ENCODE results near the gene TRAPPC6A.

The TRAPPC6A gene

DNA sequence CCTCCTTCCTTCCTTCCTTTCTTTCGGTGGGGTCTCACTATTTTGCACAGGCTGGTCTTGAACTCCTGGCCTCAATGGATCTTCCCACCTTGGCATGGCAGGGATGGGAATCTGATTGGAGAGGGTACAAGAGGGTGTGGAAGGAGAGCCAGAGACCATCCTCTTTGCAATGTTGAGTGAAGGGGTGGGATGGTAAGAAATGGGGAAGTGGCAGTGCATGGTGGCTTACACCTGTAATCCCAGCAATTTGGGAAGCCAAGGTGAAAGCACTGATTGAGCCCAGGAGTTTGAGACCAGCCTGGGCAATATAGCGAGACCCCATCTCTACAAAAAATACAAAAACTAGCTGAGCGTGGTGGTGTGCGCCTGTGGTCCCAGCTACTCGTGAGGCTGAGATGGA lies 6.1 kb upstream of the TRAPPC6A start:
- no peak for DNase-seq

DNA sequence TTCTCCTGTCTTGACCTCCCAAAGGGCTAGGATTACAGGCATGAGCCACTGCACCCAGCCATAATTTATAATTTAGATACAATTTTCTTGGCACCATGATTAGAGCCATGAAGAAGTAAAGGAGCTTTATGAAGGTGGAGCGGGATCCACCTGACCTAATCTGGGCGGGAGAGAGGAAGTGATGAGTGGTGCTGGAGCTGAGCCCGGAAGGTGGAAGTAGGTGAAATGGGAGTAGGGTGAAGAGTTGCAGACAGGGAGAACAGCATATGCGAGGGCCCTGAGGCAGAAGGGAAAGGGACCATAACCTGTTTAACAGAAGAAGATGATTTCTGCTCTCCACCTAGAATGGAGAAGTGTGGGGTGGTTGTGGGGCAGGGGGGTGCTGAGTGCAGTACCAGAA lies 4.7 kb upstream of the TRAPPC6A start:
- no peak for DNase-seq

DNA sequence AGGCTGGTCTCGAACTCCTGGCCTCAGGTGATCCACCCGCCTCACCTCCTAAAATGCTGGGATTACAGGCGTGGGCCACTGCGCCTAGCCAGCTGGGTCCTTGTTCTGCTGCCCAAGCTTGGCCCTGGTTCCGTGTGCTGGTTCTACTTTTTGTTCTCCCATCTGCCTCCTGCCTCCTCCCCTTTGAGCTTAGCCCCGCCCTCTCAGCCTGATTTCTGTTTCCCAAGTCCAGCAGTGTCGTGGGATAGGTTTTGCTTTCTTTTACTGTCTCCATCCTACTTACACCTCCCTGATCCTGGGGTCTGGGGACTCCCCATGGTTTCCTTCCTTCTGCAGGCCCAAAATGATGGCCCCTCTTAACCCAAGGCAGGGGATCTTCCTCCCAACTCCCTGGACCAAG lies 2.9 kb upstream of the TRAPPC6A start:
- no peak for DNase-seq

DNA sequence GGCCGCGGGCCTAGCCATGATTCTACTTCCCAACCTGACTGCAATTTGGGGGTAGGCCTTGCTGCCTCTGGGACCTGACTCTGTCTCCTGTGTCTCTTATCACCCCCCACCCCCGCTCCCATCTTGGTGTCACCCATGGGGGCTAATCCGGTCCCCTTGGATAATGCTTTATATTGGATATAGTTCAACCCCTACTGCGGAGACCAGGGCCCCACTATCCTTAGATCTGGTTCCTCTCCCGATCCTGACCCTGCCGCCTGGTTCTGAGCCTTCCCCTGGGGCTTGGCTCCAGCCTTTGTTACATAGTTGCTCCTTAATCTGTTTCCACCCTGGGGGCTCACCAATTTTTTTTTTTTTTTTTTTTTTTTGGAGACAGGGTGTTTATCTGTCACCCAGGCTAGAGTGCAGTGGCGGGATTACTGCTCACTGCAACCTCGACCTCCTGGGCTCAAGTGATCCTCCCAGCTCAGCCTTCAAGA lies 1.9 kb upstream of the TRAPPC6A start:
- DNase-seq, result no peak

DNA sequence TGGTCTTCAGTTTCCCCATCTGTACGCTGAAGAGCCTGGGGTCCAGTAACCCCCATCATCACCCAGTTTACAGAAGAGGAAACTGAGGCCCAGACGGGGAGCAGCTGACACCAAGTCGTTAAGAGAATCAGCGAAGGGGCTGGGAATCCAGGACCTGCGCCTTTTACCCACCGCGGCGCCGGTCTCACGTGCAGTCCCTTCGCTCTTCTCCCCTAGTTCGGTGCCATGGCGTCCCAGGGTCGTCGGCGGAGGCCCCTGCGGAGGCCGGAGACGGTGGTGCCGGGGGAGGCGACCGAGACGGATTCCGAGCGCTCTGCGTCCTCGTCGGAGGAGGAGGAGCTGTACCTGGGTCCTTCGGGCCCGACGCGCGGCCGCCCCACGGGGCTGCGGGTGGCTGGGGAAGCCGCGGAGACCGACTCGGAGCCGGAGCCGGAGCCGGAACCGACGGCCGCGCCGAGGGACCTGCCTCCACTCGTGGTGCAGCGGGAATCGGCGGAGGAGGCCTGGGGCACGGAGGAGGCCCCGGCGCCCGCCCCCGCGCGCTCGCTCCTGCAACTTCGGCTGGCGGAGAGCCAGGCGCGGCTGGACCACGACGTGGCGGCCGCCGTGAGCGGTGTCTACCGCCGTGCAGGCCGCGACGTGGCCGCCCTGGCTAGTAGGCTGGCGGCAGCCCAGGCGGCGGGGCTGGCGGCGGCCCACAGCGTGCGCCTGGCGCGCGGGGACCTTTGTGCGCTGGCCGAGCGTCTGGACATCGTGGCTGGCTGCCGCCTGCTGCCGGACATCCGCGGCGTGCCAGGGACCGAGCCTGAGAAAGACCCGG lies 1.2 kb upstream of the TRAPPC6A start:
- peak; percentile 36 for DNase-seq

DNA sequence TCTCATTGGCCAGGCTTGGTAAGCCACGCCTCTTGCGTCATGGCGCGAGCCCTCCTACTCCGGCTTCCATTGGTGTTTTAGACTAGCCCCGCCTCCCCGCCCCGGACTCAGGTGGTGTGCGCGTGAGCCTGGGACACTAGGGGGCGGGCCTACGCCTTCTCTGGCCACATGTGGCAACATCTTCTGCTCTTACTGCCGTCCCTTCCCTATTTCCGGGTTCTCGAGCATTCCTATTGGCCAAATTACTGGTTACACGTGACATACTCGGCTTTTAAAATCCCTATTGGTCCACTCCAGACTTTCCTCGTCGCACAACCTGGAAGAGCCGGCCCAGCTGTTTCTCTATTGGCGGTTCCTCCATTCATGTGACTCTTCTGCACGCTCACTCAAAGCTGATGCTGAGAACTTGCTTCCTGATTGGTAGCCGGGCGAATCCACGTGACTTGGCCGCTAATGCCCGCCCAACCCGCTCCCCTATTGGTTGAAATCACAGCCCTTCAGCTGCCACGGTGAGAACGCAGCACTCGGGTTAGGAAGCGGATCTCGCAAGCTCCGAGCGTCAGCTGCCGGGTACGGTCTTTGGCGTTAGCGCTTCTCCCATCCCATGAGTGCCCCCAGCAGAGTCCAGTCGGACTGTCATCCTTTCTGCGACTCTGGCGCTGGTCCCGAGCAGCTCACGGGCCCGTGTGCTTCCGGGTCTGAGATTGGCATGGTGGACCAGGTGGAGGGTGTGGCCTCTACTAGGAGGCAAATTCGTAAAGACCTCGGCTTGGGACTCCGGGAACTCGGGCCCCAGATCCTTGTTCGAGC lies 430 bp upstream of the TRAPPC6A start, which contains the start of gene BLOC1S3:
TSS of gene BLOC1S3 (plus strand) at position 523 of the 810 bp plus-strand sequence. CDS start 513 bp downstream, outside the sequence.
- peak; percentile 100 for DNase-seq

DNA sequence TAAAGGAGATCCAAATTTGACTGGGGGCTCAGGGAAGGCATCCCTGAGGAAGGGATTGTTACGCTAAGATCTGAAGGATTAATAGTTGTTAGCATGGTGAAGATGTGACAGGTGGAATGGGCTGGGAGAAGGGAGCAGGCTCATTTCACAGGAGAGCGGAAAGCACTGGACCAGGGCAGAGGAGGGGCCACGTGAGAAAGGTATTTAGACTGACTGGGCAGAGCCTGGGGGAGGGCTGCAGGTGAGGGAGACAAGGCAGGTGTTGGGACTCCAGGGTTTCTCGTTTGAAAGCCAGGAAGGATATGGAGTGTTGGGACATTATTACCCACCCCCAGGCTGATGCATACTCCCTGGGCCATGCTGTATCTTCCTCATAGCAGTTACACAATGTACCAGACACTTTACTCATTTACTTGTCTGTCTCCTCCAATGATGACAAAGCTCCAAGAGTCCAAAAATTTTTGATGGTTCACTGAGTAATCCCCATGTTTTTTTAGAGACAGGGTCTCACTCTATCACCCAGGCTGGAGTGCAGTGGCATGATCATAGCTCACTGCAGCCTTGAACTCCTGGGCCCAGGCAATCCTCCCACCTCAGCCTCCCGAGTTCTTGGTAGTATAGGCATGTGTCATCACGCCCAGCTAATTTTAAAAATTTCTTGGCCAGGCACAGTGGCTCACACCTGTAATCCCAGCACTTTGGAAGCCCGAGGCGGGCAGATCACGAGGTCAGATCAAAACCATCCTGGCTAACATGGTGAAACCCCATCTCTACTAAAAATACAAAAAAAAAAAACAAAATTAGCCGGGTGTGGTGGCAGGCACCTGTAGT lies 2.3 kb downstream of the TRAPPC6A start:
- DNase-seq, result no peak

DNA sequence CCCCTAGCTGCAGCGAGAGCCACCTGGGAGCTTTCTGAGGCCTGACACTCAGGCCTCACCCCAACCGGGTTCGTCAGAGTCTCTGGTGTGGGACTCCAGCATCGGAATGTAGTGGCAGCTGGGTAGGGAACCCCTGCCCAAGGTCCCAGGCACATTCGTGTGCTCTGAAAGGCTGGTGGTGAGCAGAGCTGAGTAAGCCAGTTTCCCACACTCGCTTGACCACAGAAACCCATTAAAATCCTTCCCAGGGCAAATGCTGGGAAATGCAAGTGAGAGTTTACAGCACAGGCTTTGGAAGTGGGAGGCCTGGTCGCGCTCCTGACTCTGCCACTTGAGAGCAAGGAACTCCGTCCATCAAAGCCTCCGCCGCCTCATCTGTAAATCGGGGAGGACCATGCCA lies 4.2 kb downstream of the TRAPPC6A start:
- no peak for DNase-seq

DNA sequence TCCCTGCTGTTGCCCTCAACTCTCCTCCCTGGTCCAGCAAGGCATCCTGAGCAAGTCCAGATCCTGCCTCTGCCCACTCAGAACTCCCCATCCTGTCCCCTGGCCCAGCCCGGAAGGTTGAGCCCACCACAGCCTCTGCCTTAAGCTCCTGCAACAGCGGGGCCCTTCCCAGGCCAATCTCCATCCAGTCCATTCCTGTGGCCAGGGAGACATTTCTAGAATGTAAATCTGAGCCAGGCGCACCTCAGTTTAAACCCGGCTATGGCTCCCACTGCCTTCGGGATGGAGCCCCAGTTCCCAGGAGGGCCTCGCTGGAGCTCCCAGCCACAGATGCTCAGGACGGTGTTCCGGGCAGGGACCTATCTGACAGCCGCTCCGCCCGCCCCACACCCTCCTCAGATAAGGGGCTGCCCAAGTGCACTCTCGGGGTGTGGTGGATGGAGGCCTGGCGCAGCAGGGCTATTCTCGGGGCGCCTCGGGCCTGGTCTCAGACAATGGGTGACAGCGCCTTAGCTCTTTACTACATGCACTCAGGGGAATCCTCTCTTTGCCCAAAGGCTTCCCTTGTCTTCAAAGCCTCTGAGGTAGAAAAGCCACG lies 5.3 kb downstream of the TRAPPC6A start:
- DNase-seq, result no peak

DNA sequence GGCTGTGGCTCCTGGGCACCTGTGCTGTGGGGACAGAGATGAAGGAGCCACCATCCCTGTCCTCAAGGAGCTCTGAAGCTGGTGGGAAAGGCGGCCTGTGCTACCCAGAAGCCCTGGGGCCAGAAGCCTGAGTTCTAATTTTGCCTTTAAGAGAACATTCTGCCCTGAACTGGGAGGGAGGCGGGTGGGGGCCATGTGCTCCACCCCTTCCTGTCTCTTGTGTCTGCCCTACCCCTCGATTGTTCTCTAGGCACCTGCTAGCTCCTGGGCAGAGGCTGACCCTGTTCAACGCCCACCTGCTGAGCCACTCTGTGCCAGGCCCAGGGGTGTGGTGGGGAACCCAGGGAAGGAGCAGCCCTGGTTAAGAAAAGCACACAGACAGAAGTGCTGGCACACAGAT lies 5.9 kb downstream of the TRAPPC6A start:
- DNase-seq, result no peak

DNA sequence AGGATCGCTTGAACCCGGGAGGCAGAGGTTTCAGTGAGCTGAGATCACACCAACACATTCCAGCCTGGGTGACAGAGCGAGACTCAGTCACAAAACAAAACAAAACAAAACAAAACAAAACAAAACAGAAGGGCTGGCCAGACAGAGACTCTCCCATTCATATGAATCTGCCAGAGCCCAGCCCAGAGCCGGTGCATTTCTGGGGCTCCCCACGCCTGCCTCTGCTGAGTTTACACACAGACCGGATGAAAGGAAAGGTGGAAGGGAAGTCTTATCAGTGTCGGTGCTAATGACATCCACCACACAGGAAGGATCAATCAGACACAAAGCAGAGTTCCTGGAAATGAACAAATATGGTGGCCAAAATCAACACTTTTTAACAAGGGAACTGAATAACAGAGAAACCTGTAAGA lies 6.8 kb downstream of the TRAPPC6A start:
- no peak for DNase-seq

DNA sequence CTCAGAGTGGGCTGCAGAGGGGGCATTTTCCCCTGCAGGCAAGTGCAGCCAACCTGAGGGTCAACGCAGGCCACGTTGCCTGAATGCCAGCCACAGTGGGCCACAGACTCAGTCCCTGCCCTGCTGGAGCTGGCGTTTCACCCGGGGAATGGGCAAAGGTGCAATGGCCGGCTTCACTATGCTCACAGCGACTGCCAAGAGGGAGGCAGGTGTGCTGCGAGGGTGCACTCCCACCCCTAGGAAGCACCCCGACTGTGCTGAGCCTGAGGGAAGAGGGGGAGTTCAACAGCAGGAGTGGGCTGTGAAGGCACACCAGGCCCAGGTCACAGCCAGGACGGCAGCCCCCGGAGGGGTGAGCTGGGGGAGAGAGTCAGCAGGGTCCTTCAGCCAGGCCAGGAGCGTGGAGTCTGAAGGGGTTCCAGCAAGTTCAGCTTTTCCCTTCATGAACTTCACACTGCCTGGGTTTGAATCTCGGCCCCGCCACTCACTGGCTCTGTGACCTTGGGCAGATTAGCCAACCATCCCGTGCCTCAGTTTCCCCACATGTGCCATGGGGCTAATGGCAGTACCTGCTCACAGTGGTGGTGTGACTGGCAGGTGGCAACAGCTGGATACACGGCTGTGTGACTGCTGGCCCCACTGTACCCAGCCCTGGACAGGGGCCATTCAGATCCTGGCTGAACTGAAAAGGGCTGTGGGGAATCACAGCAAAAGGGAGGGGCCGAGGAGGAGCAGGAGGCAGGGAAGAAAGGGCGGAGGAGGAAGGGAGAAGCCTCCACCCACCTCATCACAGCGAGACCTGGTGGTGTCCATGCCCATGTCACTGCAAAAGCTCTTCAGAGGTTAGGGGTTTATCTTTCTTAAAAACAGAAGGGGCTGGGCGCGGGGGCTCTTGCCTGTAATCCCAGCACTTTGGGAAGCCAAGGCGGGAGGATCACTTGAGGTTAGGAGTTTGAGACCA lies 7.6 kb downstream of the TRAPPC6A start:
- no peak for DNase-seq

DNA sequence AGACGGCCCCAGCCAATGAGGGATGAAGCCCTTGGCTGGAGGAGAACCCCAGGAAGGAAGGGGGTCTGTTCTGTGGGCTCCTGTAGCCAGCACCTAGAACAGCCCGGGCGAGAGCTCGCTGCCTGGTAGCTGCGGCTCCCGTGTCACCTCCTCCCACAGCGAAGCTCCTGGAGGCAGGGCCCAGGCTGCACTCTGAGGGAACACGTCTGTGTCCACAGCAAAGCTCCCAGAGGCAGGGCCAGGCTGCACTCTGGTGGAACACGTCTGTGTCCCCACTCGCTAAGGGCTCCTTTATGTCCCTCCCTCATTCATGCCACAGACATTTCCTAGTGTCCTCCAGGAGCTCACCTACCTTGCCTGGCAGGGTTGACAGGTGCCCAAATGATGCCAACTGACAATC lies 8.4 kb downstream of the TRAPPC6A start:
- no peak for DNase-seq

DNA sequence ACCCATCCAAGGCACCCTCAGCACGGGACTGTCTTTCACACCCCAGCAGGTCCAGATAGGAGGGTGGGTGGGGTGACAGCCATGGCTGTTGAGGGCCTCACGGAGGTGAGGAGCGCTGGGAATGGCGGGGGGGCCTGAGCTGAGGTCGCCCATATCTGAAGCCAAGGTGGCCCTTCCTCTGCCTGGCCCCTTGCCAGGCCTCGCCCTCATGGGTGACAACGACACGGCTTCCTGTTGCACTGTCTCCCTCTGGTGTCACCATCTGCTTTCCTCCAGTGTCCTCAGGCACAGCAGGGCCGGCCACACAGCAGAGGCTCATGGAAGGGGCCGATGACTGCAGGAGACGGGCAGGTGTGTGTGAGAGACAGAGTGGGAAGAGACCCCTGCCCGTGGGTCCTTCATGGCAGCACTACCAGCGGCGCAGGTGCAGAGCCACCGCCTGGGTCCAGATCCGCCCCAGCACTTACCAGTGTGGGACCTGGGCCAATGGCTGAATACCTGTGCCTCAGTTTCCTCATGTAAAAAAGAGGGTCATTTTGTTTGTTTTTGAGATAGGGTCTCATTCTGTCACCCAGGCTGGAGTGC lies 9.2 kb downstream of the TRAPPC6A start:
- DNase-seq, result no peak

DNA sequence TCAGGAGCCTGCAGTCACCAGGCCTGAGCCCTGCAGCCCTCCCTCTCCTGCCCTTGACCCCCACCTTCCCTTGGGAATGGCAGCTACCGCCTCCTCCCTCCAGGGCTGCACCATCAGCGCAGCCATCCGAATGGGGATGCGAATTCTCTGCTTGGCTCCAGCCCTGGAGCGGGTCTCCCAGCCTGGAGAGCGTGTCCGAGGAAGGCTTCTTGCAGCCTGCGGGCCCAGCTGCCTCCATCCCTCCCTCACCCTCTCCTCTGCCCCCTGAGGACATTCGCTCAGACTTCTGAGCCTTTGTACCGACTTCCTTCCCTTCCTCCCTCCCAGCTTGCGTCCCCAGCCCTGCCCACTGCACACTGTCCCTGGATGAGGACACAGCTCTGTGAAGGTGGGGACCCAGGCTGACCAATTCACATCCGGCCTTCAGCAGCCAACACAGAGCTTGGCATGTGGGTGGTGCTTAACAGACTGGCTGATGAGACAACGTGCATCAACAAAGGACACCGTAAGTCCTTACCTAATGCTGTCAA lies 11.2 kb downstream of the TRAPPC6A start:
- DNase-seq, result no peak

DNA sequence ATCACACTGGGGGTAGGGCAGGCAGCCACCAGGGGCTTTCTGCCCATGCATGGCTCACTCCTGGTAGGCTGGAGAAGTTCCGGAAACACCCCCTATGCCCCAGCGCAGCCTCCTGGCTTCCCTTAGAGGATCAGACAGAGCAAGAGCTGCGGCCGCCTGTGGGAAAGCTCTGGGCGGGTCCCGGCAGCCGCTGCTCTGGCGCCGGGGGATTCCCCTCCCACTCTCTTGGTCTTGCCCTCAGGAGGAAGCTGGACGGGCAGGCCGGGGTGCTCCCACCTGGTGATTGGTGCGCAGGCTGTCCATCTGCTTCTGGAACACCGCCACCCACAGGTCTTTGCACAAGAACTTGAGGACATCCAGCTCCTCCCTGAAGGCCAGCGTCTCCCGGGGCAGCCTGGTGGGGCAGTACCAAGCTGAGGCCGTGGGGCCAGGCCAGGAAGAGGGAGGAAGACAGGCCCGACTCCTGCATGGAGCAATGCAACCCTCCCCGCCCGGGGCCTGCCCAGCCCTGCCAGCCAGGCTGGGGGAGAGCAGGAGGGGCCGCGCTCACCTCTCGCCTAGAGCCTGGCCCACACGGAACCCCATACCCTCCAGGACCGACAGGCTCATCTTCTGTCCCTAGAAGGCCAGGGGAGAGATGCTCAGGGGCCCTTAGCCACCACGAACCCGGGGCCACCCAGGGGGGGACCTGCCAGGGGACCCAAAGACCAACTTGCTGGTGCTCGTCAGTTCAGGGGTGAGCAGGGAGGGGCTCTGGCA lies 13.3 kb downstream of the TRAPPC6A start:
- DNase-seq, result peak; percentile 37

DNA sequence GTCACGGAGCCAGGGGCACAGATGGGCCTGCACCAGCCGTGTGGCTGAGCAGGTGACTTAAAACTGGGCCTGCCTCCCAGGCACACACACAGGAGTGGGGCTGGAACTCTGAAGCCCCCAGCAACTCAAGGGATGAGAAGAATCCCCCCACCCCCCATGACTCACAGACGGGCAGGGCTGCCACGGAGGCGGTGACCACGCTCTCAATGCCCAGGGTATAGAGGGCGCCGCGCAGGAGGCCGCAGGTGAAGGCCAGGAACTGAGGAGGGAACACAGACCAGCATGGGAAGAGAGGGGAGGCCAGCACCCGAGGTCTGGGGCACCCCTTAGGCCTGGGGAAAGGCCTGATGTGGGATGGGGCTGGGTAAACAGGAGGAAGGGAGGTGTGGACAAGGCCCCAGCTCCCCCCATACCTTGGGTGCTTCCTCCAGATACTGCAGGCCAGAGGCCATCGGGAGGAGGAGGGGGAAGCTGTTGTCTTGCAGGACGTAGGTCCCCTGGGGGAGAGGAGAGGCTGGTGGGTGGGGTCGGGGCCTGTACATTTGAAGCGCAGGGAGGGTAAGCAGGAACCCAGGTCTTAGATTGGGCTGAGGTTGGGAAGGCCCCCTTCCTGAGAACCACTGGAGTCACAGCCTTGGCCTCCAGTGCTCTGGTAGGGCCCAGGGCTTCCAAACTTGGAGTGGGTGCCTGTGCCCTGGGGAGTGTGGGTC lies 14.1 kb downstream of the TRAPPC6A start:
- no peak for DNase-seq

DNA sequence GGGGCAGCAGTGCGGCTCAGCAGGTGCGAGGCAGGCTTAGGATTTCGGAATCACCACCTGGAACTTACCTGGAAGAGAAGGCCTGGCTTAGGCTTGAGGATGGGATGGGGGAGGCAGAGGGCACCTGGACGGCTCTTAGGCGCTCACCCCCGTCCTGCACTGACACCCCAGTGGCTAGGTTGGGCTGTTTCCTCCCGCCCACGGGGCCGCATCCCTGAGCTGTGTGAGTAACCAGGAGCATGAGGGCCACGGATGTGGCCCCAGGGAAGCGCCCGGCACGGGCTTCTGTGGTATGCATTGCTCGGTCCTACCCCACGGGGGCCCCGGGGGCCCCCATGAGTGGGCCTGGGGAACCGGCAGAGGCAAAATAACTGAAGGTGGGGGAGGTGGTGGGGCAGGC lies 14.9 kb downstream of the TRAPPC6A start:
- DNase-seq, result no peak

DNA sequence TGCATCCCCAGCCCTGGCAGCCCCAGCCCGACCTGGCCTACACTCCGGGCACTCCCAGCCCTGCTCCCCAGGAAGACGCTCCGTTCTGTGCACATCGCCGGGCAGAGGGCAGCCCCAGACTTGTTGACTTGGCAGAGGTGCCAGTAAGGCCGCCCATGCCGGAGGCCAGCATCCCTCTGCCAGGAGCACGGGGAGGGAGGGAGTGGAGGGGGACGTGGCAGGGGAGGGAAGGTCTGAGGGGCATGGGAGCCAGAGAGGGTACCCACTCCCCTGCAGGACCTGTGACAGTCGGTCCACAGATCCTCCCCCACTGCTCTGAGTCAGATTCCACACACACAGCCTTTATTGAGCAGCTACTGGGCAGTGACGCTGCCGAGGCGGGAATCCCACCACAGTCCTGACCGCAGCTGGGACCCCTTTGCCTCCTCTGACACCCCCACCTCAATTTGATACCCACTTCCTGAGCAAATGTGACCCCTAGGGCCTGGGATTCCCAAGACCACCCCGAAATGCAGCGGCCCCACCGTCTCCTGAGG lies 15.4 kb downstream of the TRAPPC6A start:
- DNase-seq, result no peak

Data from activated CD8-positive, alpha-beta memory T cell treated with anti-CD3 and anti-CD28 coated beads, Interleukin-2, amount 50 U/mL, for 4 hours (primary cell).